ENCODE results near the gene LSM14A.

The LSM14A gene

DNA sequence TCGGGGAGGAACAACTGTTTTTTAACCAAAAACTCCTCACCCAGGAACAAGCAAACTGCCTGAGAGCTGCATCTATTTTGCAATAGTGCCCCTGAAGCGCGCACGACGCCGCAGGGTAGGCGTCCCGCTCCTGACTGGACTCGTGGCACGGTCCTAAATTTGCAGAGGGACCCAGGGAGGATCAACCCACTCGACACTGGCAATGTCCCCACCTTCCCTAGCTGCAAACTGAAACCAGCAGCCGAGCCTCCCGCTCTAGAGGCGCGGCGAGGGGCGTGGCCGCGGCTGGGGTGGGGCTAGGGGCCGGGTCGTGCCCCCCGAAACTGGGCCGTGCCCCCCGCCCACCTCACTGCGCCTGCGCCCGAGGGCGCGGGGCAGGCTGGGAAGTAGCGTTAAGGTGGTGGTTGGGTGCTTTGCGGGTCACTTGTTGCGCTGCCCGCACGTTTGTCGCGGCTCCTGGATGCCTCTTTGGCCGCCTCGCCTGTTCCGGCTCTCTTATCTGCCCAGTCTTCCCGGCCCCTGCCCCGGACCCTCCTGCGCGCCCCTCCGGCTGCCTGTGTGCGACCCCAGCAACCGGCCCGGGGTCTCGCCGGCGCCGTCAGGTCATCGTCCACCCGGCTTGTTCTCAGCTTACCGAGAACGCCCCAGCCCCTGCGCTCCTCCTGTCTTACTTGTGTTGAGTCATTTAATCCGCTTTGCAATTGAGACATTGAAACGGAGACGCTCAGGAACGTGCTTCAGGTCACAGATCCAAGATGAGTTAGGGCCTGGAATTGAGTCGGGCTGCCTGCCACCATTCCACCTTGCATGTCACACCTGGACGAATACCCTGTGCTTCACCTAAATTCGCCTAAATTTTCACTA lies 37.9 kb upstream of the LSM14A start:
- no peak for TF ChIP-seq CTCF (IDR thresholded peaks at IDR 0.05; ENCODE audit: insufficient read depth, low read depth, low read length, missing control alignments)
- peak overlapping the region; percentile 97 for H3K4me3 ChIP-seq (ENCODE audit: low read depth, low read length)
- DNase-seq (ENCODE audit: low read depth), result peak; percentile 95

DNA sequence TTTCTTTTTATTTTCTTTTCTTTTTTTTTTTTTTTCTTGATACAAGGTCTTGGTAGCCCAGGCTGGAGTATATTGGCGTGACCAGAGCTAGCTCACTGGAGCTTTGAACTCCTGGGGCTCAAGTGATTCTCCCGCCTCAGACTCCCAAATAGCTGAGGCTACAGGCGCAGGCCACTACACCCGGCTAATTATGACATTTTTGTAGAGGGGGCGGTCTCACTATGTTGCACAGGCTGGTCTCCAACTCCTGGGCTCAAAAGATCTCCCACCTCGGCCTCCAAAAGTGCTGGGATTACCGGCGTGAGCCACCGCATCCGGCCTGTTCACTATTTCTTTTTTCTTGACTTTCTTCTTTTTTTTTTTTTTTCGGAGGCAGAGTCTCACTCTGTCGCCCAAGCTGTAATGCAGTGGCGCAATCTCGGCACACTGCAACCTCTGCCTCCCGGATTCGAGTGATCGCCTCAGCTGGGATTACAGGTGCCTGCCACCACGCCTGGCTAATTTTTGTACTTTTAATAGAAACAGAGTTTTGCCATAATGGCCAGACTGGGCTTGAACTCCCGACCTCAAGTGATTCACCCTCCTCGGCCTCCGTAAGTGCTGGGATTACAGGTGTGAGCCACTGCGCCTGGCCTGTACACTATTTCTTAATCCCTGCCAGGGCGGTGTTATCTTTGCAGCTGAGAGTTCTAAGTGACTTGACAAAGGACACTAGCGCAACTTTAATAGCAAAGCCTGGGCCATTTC lies 37.1 kb upstream of the LSM14A start:
- no peak for DNase-seq (ENCODE audit: low read depth)
- H3K4me3 ChIP-seq (ENCODE audit: low read depth, low read length), result peak overlapping the region; percentile 97
- TF ChIP-seq CTCF (IDR thresholded peaks at IDR 0.05; ENCODE audit: insufficient read depth, low read depth, low read length, missing control alignments), result no peak

DNA sequence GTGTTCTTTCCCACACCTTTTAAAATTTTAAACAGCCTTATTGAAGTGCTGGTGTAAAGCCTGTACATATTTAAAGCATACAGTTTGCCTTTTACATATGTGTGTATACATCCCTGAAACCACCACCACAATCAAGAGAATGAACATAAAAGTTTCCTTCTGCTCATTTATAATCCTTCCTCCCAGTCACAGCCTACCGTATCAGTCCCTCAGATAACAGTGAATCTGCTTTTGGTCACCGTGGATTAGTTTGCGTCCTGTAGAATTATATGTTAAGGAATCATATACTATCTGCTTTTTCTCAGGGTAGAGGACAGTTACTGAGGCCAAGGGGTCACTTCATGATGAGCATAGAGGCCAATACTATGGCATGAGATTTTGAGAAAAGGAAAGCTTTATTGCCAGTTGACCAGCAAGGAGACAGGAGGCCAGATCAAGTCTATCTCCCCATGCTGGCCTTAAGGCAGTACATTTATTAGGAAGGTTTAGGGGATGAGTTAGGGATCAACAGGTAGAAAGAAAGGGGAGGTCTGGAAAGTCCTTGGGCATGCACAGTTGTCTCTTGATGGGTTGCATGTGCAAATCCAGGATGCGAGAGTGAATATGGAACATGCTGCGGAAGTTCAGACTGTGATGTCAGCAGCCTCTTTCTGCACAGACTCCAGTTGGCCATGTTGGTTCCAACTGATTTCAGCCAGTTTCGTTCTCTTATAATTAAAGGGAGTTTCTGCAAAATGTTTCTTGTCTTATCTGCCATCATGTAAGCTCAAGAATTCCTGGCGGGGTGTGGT lies 36.3 kb upstream of the LSM14A start:
- H3K4me3 ChIP-seq (ENCODE audit: low read depth, low read length), result no peak overlapping the region
- no peak for DNase-seq (ENCODE audit: low read depth)
- no peak for TF ChIP-seq CTCF (IDR thresholded peaks at IDR 0.05; ENCODE audit: insufficient read depth, low read depth, low read length, missing control alignments)

DNA sequence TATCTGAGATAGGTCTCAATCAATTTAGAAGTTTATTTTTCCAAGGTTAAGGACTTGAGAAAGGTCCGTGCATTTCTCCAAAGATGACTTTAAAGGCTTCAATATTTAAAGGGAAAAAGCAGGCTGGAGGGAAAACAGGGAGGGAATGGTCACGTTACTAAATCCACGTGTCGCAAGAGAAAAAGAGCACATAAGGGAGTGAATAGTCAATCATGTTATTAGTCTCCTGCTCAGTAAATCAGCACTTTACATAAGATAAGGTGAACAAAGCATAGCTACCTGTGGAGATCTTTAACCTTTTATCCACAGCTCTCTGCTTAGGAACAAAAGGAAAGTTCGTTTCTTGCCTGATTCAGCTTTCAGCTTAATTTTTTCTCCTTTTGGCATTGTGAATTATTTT lies 31.3 kb upstream of the LSM14A start:
- no peak for TF ChIP-seq CTCF (IDR thresholded peaks at IDR 0.05; ENCODE audit: insufficient read depth, low read depth, low read length, missing control alignments)
- no peak for DNase-seq (ENCODE audit: low read depth)
- no peak overlapping the region for H3K4me3 ChIP-seq (ENCODE audit: low read depth, low read length)

GRCh38 chr19:34142440-34142839 lies 29.9 kb upstream of the LSM14A start:
- no peak overlapping the region for H3K4me3 ChIP-seq (ENCODE audit: low read depth, low read length)
- TF ChIP-seq CTCF (IDR thresholded peaks at IDR 0.05; ENCODE audit: insufficient read depth, low read depth, low read length, missing control alignments), result no peak
- no peak for DNase-seq (ENCODE audit: low read depth)

GRCh38 chr19:34145741-34146202 lies 26.5 kb upstream of the LSM14A start:
- TF ChIP-seq CTCF (IDR thresholded peaks at IDR 0.05; ENCODE audit: insufficient read depth, low read depth, low read length, missing control alignments), result peak; percentile 82
- no peak overlapping the region for H3K4me3 ChIP-seq (ENCODE audit: low read depth, low read length)
- peak; percentile 68 for DNase-seq (ENCODE audit: low read depth)
